ENCODE results near the gene ZNF722.
"Not testable (repeated sequence)": the region's sequence is repeated elsewhere in the genome, so short reads cannot be mapped to it uniquely, and the experiment has no call there.

The ZNF722 gene
- total RNA-seq, result 0 reads per million in 9 experiments

DNA sequence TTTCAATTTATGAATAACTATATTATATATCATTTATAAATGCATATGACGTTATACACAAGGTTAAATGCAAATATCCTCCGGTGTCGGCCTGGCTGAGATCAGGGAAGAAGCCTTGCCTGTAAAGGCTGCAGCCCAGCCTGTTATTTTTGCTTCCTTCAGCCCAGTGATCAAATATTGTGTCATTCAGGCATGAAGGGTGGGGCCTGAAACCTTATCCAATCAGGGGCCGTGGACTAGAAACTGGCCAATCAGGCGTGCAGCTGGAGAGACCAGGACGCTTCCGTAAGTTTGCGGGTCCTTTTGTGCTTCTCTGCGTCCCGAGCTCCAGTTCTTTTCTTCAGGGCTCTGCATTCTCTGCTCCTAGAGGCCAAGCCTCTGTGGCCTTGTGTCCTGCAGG lies at the start of gene ZNF722:
Gene ZNF722 (plus strand): TSS at position 301 of the 400 bp plus-strand sequence. CDS start 113 bp downstream, outside the sequence.
- H3K27ac Mint-ChIP-seq, result no peak within 1 kb of the TSS
- H3K36me3 Mint-ChIP-seq (ENCODE audit: insufficient read depth), result no peaks in the 10 kb centered on the region
- ATAC-seq (replicated peaks), result no peak
- H3K9me3 Mint-ChIP-seq, result peaks cover 0 to 5% of the 10 kb centered on the region in 2 donors
- H3K4me1 Mint-ChIP-seq (ENCODE audit: low read depth in 2 of 2), result no peaks in the 10 kb centered on the region
- no peaks in the 10 kb centered on the region for H3K27me3 Mint-ChIP-seq
- no peak within 1 kb of the TSS for H3K4me3 Mint-ChIP-seq
- no peak for DNase-seq

DNA sequence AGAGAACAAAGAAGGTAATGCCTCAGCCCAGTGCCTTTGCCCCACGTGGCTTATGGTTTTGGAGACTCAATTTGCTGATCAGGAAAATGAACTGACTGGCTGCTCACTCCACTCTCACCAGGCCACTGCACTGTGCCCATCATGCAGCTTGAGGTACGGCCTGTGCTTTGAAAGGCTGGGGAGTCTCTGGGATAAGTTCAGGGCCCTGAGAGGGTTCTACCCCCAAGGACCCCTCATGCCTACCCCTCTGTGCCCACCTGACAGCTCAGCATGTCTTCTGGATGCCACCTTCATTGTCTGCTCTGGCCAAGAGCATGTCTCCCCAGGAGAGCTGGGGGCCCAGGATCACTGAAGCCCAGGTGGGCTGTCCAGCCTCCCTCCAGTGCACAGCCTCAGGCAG lies 45.5 kb upstream of the ZNF722 start:
- H3K36me3 Mint-ChIP-seq (ENCODE audit: insufficient read depth), result peaks cover 4% of the 10 kb centered on the region
- no peak overlapping the region for H3K27ac Mint-ChIP-seq
- DNase-seq, result no peak
- no peak for ATAC-seq (replicated peaks)
- H3K4me1 Mint-ChIP-seq (ENCODE audit: low read depth in 2 of 2), result no peaks in the 10 kb centered on the region
- no peak overlapping the region for H3K4me3 Mint-ChIP-seq
- peaks cover 8% of the 10 kb centered on the region in 2 donors for H3K9me3 Mint-ChIP-seq
- no peaks in the 10 kb centered on the region for H3K27me3 Mint-ChIP-seq

DNA sequence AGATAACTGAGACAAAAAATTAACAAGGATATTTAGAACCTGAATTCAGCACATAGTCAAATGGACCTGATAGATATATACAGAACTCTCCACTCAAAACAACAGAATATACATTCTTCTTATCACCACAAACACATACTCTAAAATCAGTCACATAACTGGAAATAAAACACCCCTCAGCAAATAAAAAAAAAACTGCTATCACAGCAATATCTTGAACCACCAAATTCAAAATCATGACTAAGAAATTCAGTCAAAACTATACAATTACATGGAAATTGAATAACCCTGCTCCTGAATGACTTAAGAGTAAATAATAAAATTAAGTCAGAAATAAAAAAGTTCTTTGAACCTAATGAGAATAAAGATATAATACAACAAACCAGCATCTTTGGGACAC lies 30.0 kb upstream of the ZNF722 start:
- no peaks in the 10 kb centered on the region for H3K36me3 Mint-ChIP-seq (ENCODE audit: insufficient read depth)
- H3K27me3 Mint-ChIP-seq, result no peaks in the 10 kb centered on the region
- H3K4me3 Mint-ChIP-seq, result no peak overlapping the region
- H3K27ac Mint-ChIP-seq, result no peak overlapping the region
- no peaks in the 10 kb centered on the region for H3K4me1 Mint-ChIP-seq (ENCODE audit: low read depth in 2 of 2)
- no peak for ATAC-seq (replicated peaks)
- no peak for DNase-seq
- H3K9me3 Mint-ChIP-seq, result peaks cover 0 to 3% of the 10 kb centered on the region in 2 donors

DNA sequence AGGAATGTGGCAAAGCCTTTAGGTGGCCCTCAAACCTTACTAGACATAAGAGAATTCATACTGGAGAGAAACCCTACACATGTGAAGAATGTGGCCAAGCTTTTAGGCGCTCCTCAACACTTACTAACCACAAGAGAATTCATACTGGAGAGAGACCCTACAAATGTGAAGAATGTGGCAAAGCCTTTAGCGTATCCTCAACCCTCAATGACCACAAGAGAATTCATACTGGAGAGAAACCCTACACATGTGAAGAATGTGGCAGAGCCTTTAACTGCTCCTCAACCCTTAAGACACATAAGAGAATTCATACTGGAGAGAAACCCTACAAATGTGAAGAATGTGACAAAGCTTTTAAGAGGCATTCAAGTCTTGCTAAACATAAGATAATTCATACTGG lies 16.8 kb downstream of the ZNF722 start:
- H3K27ac Mint-ChIP-seq; DNase-seq; H3K4me3 Mint-ChIP-seq; H3K4me1 Mint-ChIP-seq (ENCODE audit: low read depth in 2 of 2); H3K36me3 Mint-ChIP-seq (ENCODE audit: insufficient read depth); ATAC-seq (replicated peaks); H3K27me3 Mint-ChIP-seq: not testable (repeated sequence)
- H3K9me3 Mint-ChIP-seq, result peaks cover 13 to 16% of the 10 kb centered on the region in 2 donors

DNA sequence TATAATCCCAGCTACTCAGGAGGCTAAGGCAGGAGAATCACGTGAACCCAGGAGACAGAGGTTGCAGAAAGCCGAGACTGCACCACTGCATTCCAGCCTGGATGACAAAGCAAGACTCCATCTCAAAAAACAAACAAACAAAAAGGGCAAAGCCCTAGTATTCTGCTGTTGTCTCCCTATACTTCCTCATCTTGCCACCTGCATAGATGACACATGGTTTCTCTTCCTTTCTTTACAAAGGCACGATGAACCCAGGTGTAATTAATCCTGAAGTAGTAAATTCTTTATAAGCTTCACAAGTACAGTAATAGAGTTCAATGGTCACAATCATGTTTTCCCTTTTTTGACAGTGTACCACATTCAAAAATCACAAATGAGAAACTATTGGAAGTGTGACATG lies 36.7 kb downstream of the ZNF722 start:
- H3K4me1 Mint-ChIP-seq (ENCODE audit: low read depth in 2 of 2), result no peaks in the 10 kb centered on the region
- DNase-seq (no peak), ATAC-seq (replicated peaks) (no peak)
- no peak overlapping the region for H3K4me3 Mint-ChIP-seq
- no peak overlapping the region for H3K27ac Mint-ChIP-seq
- H3K27me3 Mint-ChIP-seq, result no peaks in the 10 kb centered on the region
- H3K9me3 Mint-ChIP-seq, result peaks cover 11 to 20% of the 10 kb centered on the region in 2 donors
- H3K36me3 Mint-ChIP-seq (ENCODE audit: insufficient read depth), result no peaks in the 10 kb centered on the region

DNA sequence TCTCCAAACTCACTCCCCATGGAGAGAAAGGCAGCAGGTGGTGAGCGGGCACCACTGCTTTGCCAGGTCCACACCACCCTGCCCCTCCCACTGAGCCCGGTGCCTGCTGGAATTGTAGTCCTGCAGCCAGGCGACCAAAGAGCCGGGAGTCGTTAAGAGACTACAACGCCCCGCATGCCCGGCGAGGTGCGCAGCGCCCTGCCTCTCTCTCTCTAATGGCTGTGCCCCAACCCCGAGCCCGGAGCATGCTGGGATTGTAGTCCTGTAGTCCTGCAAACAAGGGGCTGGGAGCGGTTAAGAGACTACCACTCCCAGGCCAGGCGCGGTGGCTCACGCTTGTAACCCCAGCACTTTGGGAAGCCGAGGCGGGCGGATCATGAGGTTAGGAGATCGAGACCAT lies 38.4 kb downstream of the ZNF722 start:
- DNase-seq (no peak), ATAC-seq (replicated peaks) (no peak)
- H3K9me3 Mint-ChIP-seq, result peaks cover 11 to 21% of the 10 kb centered on the region in 2 donors
- H3K36me3 Mint-ChIP-seq (ENCODE audit: insufficient read depth), result no peaks in the 10 kb centered on the region
- peak overlapping the region in 1 of 2 donors; percentile 14 for H3K4me3 Mint-ChIP-seq
- H3K4me1 Mint-ChIP-seq (ENCODE audit: low read depth in 2 of 2), result no peaks in the 10 kb centered on the region
- no peaks in the 10 kb centered on the region for H3K27me3 Mint-ChIP-seq
- H3K27ac Mint-ChIP-seq, result no peak overlapping the region

DNA sequence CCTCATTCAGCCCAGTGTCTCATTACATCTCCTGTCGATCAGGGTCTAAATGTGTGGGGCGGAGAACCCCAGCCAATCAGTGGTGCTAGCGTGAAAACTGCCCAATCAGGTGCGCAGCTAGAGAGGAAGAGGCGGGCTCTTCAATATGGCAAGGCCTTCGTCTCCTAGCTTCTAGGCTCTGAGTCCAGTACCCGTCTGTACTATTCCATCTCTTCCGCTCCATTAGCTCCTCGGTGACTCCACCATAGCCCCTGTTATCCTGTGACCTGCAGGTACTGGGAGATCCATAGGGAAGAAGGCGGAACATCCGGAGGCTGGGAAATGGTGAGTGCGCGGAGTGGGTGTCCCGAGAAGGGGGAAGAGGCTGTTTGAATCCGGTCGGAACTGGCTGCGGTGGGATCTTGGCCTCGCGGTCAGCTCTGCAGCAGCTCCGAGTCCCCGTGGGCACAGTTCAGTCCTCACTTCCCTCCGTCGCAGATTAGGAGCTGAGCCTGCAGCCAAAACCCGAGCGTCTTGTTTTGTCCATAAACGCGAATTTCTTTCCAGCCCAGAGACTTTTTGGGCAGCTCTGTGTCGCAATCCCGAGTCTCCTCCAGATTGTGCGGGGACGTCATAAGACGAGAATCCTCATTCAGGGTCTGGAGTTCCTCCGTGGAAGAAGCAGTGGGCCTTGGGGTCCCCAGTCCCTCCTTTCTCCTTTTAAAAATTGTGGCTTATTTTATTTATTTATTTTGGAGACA lies 46.8 kb downstream of the ZNF722 start, which contains the start of gene ZNF727:
Gene ZNF727 (plus strand): TSS at position 134 of the 740 bp plus-strand sequence. CDS start 188 bp downstream, at position 322.
- Mint-ChIP-seq H3K27me3 (no peaks in the 10 kb centered on the region), H3K36me3 (ENCODE audit: insufficient read depth) (no peaks in the 10 kb centered on the region), H3K4me3 (peak within 1 kb of the TSS; percentile 59 to 73), H3K4me1 (ENCODE audit: low read depth in 2 of 2) (peaks cover 0 to 3% of the 10 kb centered on the region in 2 donors), H3K27ac (no peak within 1 kb of the TSS), H3K9me3 (peaks cover 13 to 17% of the 10 kb centered on the region in 2 donors)
- ATAC-seq (replicated peaks) (peak; percentile 70), DNase-seq (no peak)

DNA sequence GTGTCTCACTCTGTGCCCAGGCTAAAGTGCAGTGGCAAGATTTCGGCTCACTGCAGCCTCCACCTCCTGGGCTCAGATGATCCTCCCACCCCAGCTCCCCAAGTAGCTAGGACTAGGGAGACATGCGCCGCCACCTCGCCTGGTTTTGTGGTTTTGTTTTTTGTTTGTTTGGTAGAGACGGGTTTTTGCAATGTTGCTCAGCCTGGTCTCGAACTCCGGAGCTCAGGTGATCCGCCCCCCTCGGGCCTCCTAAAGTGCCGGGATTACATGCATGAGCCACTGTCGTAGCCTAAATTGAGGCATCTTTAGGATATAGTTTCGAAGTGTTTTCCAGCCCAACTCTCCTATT lies 47.4 kb downstream of the ZNF722 start:
- H3K4me3 Mint-ChIP-seq, result peak overlapping the region; percentile 22 to 73
- peaks cover 13 to 17% of the 10 kb centered on the region in 2 donors for H3K9me3 Mint-ChIP-seq
- H3K36me3 Mint-ChIP-seq (ENCODE audit: insufficient read depth), result no peaks in the 10 kb centered on the region
- peaks cover 0 to 3% of the 10 kb centered on the region in 2 donors for H3K4me1 Mint-ChIP-seq (ENCODE audit: low read depth in 2 of 2)
- ATAC-seq (replicated peaks), result no peak
- no peak overlapping the region for H3K27ac Mint-ChIP-seq
- no peak for DNase-seq
- H3K27me3 Mint-ChIP-seq, result no peaks in the 10 kb centered on the region
